H54 (cell line): Measurements from ENCODE around the gene GSTM3.
A peak's percentile ranks its signal among the peaks of the same experiment; 100 is the strongest.

ENCODE experiments used
- DNase-seq: peaks from one replicate; pipeline ENCODE4 v3.0.0; 2011; ENCODE audit warnings: low spot score, mixed read lengths; ENCODE audit not compliant: insufficient read length
- FAIRE-seq: peaks from 3 replicates; lab custom pipeline; 2011; peaks lifted over from hg19 to GRCh38; lab: Jason Lieb, UNC
- POLR2A ChIP-seq: IDR thresholded peaks from 2 replicates; pipeline ENCODE4 v1.6.1; 2011; ENCODE audit warnings: low read depth, mild to moderate bottlenecking, low read length

The GSTM3 gene

GRCh38 chr1:109740615-109741373, at the start of gene GSTM3:
TSS of gene GSTM3 (minus strand) at chr1:109741038. CDS start at chr1:109740287, 751 bp downstream.
- DNase-seq (no peak), FAIRE-seq (no peak)
- TF ChIP-seq POLR2A: no peak

- DNase-seq (no peak), FAIRE-seq (no peak)
- no peak for TF ChIP-seq POLR2A
These were observed 49.5 kb upstream of the GSTM3 start for GRCh38 chr1:109790329-109790728.

- no peak for TF ChIP-seq POLR2A
- FAIRE-seq: no peak
These were observed 48.8 kb upstream of the GSTM3 start for GRCh38 chr1:109789551-109790180.

DNA sequence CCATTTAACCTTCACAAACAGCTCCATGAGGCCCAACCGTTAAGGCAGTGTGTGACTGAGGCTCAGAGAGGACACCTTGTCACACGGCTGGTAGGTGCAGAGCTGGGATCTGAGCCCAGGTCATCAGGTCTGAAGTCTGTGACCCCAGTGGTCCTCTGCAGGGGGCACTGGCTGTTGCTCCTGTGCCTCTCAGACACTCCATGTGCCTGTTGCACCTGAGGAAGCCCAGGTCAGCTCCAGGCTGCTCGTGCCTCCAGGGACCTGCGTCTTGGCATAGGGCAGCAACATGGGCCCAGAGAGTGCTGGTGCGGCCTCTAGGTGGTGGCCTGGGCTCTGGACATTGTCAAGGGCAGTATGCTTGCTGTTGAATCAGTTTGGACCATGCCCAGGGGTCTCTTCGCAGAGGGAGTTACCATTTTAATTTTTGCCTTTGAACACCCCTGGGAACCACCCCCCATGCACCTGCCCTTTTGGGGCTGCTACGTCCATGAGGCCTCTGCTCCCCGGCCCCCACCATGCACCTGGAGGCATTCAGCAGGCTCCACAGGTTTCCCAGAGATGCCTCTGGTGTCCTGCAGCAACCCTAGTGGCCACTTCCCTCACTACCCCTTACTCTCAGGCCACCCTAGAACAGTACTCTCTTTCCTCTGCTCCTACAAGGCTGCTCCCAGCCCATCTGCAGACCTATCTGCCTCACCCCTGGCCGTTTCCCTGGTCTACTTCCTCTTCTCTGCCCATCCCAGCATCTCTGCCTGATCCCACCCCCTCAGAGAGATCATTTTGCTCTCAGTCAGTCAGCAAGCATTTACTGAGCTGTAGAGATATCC, 48.1 kb upstream of the GSTM3 start:
- TF ChIP-seq POLR2A: no peak
- FAIRE-seq: no peak
- no peak for DNase-seq

More at GRCh38 chr1:109789551-109790180, 48.8 kb upstream of the GSTM3 start:
- DNase-seq: no peak

- no peak for TF ChIP-seq POLR2A
- DNase-seq (no peak), FAIRE-seq (no peak)
These were observed 47.2 kb upstream of the GSTM3 start for GRCh38 chr1:109787845-109788601.

DNA sequence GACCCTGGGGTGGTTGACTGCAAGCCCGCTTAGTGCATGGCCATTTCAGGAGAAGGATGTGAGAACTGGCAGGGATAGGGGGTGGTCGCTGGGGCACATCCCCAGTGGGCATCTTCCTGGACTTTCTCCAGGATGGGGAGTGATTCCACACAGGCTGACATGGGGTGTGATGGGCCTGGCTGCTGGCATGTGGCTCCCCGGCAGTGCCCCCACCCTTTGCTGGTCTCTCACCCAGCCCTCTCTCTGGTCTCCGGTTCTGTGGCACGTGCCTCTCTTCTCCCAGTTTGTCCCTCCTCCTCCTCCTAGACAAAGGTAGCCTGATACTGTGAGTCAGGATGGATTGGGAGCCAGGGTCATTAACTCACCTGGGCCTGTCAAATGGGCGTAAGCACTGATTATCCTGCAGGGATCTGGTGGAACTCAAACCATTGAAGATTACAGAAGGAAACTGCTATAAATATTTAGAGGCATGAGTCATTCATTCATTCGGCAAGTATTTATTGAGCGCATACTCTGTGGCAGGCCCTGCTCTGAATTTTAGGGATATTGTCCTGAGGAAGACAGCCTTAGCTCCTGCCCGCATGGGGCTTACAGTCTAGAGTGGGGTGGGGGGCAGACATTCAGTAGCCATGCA, 46.5 kb upstream of the GSTM3 start:
- no peak for FAIRE-seq
- no peak for DNase-seq
- no peak for TF ChIP-seq POLR2A

DNA sequence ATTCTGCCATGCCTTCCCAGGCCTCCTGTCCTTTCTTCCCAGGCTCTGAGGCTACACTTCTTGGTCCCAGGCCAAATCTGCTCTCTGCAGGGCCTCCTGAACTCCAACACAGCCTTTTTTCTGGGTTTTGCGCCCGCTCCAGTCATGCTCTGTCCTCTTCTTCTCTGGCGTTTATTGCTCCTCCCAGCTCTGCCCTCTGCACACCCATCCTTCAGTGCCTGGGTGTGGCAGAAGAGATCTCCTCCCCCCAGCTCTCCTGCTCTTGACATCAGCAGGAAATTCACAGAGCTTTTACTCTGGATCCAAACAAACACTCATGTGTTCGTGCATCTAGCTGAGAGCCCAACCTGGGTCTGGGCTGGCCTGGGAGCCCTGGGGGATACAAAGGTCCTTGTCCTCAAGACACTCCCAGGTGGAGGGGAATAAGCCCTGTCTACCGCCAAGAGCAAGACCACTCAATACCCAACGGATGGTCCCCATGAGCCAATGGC, 45.7 kb upstream of the GSTM3 start:
- FAIRE-seq: no peak
- DNase-seq: no peak
- TF ChIP-seq POLR2A: no peak

GRCh38 chr1:109786112-109786480, 45.3 kb upstream of the GSTM3 start:
- DNase-seq: no peak
- no peak for TF ChIP-seq POLR2A
- no peak for FAIRE-seq

DNA sequence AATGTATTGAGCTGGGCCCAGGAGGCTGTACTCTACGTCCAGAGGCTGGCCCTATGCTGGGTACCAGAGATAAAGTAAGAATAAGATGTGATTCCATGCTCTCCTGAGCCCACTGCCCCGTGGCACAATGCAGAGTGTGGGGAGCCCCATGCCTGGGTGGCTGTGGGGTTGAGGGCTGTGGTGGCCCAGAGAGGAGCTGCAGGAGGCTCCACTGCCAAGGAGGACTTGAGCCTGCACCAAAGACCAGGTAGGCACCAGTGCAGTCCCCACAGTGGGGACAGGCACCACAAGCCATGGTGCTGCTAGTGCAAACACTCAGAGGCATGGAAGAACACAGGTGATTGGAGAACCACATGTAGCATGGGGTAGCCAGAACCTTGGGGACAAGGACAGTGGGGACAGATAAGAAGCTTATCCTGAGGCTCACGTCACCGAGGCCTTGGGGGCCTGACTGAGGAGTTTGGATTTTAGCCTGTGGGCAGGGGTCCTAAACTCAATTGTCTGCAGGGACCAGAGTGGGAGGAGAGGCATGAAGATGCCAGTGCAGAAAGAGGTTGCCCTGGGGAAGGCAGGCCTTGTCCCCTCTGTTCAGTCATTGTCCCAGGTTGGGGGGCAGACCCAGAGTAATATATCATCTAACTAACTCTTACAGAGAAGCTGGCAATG, 44.7 kb upstream of the GSTM3 start:
- DNase-seq: no peak
- FAIRE-seq: no peak
- TF ChIP-seq POLR2A: no peak

DNA sequence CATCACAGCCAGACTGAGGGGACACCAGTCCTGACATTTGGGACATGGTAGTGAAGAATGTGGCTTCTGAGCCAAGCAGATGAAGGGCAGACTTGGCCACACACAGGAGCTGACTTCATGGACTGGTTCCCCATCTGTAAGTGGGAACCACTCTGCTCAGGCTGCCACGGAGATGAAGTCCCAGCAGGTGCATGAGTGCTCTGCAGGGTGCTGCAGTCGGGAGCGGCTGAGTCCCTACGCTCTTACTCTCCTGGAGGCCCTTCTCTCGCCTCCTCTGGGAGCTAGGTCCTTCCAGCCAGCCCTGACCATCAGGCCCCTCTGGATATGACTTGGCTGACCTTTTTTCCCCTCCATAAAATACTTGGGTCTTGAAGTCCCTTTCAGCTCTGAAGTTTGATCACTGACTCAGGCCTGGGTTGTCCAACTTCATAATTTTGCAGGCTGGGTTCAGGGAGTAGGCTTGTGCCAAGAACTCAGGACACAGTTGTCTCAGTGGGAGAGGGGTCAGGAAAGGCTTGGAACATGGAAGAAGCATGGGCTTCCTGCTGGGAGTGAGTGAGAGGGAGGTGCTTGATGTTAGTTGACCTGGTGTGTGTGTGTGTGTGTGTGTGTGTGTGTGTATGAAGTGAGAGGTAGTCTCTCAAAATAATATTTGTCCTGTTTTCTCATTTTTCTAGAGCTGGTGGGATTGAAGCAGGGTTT, 43.9 kb upstream of the GSTM3 start:
- TF ChIP-seq POLR2A: no peak
- FAIRE-seq (no peak), DNase-seq (no peak)

- FAIRE-seq: peak; percentile 83
- peak; percentile 73 for DNase-seq
- TF ChIP-seq POLR2A: no peak
These were observed 42.6 kb upstream of the GSTM3 start for GRCh38 chr1:109783436-109783835.

DNA sequence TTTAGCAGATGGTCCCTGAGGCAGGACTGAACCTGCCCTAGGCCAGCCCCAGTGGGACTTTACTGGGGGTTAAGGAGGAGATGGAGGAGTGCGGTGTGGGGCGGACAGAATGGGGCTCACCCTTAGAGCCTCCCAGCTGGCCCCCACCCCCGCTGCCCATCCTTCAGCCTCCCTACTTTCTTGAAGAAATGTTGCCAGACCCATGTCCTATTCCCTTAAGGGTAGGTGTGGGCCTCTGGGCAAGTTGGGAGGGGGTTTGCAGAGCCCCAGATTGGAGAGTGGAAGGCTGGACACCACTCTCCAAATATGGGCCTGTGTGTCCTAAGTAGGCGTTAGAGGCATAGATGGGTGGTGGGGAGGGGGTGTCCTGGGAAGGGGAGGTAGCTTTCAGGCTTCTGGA, 42.1 kb upstream of the GSTM3 start:
- TF ChIP-seq POLR2A: no peak
- FAIRE-seq (no peak), DNase-seq (no peak)

DNA sequence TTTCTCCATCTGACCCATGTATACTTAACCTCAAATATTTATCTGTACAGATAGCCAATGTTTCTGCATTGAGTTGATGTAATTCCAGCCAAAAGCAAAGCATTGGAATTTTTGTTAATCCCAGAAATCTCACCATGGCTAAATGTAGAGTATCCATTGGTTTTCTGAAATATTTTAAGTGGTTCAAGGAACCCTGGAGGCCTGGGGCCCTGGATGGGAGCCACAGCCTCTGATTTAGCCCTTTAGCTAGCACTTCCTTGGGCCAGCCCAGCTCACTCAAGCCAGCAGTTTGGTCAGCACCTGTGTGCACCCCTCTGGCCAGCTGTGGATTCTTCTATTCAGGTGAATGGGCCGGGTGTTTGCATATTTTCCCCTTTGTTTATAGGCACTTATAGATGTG, 41.7 kb upstream of the GSTM3 start:
- no peak for DNase-seq
- no peak for FAIRE-seq
- TF ChIP-seq POLR2A: no peak
